ENCODE measurements around the gene TMEM126B.

Gene TMEM126B

GRCh38 chr11:85627998-85628770 lies at the start of gene TMEM126B:
TSS of gene TMEM126B (plus strand) at chr11:85628593. CDS start at chr11:85628608, 15 bp downstream.
- peak within 1 kb of the TSS; percentile 69 for H3K4me3 ChIP-seq (ENCODE audit: low read depth, low read length)
- TF ChIP-seq, protein P1, sequence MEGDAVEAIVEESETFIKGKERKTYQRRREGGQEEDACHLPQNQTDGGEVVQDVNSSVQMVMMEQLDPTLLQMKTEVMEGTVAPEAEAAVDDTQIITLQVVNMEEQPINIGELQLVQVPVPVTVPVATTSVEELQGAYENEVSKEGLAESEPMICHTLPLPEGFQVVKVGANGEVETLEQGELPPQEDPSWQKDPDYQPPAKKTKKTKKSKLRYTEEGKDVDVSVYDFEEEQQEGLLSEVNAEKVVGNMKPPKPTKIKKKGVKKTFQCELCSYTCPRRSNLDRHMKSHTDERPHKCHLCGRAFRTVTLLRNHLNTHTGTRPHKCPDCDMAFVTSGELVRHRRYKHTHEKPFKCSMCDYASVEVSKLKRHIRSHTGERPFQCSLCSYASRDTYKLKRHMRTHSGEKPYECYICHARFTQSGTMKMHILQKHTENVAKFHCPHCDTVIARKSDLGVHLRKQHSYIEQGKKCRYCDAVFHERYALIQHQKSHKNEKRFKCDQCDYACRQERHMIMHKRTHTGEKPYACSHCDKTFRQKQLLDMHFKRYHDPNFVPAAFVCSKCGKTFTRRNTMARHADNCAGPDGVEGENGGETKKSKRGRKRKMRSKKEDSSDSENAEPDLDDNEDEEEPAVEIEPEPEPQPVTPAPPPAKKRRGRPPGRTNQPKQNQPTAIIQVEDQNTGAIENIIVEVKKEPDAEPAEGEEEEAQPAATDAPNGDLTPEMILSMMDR (IDR thresholded peaks at IDR 0.05; ENCODE audit: borderline replicate concordance, insufficient read depth, low read depth, low read length): no peak

DNA sequence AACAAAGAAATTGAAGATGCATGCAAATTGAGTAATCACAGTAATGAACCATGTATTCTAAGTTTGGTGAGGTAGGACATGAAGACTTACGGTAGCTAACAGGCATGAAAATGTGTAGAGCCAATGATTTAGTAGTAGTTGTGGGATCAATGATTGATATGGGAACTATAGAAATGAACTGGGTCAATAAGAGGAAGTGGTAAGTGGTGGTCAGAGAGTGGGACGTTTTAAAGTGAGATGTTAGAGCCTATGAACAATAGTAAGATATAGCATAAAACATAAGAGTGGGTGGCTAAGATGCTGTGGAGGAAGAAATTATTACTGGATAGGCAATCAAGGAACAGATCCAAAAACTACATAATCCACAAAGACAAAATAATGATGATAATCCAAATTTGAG lies 46.3 kb upstream of the TMEM126B start:
- H3K4me3 ChIP-seq (ENCODE audit: low read depth, low read length): no peak overlapping the region
- TF ChIP-seq, protein P1 (IDR thresholded peaks at IDR 0.05; ENCODE audit: borderline replicate concordance, insufficient read depth, low read depth, low read length): no peak

DNA sequence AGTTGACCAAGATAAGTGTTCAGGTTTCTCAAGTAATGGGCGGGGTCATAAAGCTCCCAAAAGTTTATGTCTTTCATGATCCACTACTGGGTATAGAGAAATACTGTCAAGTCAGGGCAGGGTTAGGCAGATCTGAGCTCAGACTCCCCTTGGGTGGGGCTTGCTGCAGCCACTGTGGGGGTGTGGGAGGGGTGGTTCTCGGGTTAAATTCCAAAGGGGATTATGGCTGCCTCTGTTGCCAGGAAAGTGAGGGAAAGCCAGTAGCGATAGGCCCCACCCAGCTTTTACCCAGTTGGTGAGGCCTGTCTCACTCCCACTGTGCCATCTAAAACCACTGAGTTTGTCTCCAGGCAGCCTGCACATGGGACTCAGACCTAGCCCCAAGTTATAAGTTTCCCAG lies 39.0 kb upstream of the TMEM126B start:
- TF ChIP-seq, protein P1 (IDR thresholded peaks at IDR 0.05; ENCODE audit: borderline replicate concordance, insufficient read depth, low read depth, low read length): no peak

DNA sequence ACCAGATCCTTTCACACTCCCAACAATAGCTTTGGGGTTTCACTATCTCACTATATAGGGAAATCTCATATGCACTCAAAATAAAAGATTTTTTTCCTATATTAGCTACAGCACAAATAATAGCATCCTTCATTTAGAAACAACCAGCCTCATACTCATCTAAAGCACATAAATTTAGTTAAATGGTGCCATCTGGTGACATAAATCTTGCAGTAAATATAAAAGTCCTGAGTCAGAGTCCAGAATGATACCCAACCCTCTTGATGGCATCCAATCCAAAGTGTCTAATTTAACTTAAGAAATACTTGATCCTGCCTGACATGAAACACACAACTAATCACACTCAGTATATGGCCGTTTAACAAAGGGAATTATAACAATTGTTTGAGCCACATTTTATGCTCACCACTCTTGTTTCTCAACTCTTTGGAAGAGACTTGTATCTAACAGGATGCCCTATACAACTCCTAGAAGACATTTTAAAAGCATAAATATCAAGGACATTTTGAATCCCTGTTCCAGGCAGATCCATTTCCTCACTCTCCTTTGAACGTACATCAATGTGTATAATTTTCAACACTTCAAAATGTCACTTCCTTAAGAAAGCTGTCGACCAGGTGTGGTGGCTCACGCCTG lies 37.4 kb upstream of the TMEM126B start:
- no peak overlapping the region for H3K4me3 ChIP-seq (ENCODE audit: low read depth, low read length)
- TF ChIP-seq, protein P1 (IDR thresholded peaks at IDR 0.05; ENCODE audit: borderline replicate concordance, insufficient read depth, low read depth, low read length): 0 out of 2 replicates have a peak, but pooled peaks have one; percentile 5

More for the DNA sequence above, 39.0 kb upstream of the TMEM126B start:
- no peak overlapping the region for H3K4me3 ChIP-seq (ENCODE audit: low read depth, low read length)

DNA sequence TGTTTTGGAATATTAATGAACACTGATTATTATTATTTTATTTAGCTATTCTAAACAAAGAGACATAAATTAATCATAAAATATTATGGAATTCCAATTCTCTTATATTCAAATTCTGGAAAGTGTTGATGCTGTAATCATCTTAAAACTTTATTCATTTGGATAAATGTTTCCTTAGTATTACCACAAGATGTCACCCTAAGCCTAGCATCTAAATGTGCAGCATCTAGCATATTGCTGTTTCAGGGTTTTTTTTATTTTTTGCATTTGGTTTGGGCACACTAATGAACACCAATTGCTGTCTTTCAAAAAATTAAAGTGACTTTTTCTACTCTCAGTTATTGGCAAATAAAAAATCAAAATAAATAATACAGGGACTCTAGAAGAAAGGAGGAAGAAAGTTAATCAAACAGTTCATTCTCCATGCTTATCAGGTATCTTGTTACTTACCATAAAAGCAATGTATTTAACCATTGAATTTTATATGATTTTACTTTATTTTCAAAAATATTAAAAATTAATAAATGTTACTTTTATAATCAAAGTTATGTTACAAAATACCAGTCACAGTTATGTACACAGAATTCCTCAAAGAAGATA lies 33.0 kb upstream of the TMEM126B start:
- TF ChIP-seq, protein P1 (IDR thresholded peaks at IDR 0.05; ENCODE audit: borderline replicate concordance, insufficient read depth, low read depth, low read length): peak; percentile 19; the same call in 1 of the 2 replicates

GRCh38 chr11:85596886-85597285 lies 31.5 kb upstream of the TMEM126B start:
- TF ChIP-seq, protein P1 (IDR thresholded peaks at IDR 0.05; ENCODE audit: borderline replicate concordance, insufficient read depth, low read depth, low read length): no peak
- no peak overlapping the region for H3K4me3 ChIP-seq (ENCODE audit: low read depth, low read length)

More for the DNA sequence above, 33.0 kb upstream of the TMEM126B start:
- no peak overlapping the region for H3K4me3 ChIP-seq (ENCODE audit: low read depth, low read length)

Measured in GM12875 (cell line).